AG09309 (cell line): Measurements from ENCODE around the gene MRPS30.
"Not testable (repeated sequence)": the region's sequence is repeated elsewhere in the genome, so short reads cannot be mapped to it uniquely, and the experiment has no call there.

ENCODE experiments used
- DNase-seq: peaks from one replicate; pipeline ENCODE4 v3.0.0-alpha.2; 2010; ENCODE audit warnings: low read depth
- H3K4me3 ChIP-seq: 2 replicates; pipeline ENCODE4 v1.5.1; 2011; ENCODE audit warnings: mild to moderate bottlenecking, low read depth, low read length, moderate library complexity; ENCODE audit not compliant: control insufficient read depth
- TF ChIP-seq, protein P1 (sequence below): IDR thresholded peaks from 2 replicates; pipeline ENCODE4 v1.5.1; 2011; ENCODE audit warnings: mild to moderate bottlenecking, low read depth, low read length, inconsistent platforms; ENCODE audit not compliant: insufficient read depth, control insufficient read depth; ENCODE audit errors: missing control alignments

Gene MRPS30

DNA sequence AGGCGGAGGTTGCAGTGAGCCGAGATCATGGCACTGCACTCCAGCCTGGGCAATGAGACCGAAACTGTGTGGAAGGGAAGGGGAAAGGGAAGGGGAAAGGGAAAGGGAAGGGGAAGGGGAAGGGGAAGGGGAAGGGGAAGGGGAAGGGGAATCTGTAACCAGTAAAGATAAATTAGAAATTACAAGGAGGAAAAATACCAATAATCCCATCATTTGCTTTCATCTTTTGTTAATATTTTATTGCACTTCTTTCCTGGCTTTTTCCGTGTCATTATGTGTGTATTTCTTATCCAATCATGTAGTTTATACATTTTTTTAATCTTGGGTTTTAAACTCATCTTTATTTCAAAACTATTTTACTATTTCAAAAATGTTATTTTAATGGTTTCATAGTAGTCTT, 29.6 kb upstream of the MRPS30 start:
- H3K4me3 ChIP-seq: no peak overlapping the region
- no peak for DNase-seq
- TF ChIP-seq, protein P1, sequence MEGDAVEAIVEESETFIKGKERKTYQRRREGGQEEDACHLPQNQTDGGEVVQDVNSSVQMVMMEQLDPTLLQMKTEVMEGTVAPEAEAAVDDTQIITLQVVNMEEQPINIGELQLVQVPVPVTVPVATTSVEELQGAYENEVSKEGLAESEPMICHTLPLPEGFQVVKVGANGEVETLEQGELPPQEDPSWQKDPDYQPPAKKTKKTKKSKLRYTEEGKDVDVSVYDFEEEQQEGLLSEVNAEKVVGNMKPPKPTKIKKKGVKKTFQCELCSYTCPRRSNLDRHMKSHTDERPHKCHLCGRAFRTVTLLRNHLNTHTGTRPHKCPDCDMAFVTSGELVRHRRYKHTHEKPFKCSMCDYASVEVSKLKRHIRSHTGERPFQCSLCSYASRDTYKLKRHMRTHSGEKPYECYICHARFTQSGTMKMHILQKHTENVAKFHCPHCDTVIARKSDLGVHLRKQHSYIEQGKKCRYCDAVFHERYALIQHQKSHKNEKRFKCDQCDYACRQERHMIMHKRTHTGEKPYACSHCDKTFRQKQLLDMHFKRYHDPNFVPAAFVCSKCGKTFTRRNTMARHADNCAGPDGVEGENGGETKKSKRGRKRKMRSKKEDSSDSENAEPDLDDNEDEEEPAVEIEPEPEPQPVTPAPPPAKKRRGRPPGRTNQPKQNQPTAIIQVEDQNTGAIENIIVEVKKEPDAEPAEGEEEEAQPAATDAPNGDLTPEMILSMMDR: no peak

- DNase-seq: no peak
- TF ChIP-seq, protein P1: no peak
- no peak overlapping the region for H3K4me3 ChIP-seq
These were observed 25.0 kb upstream of the MRPS30 start for GRCh38 chr5:44783634-44784315.

- TF ChIP-seq, protein P1: no peak
- H3K4me3 ChIP-seq: no peak overlapping the region
- DNase-seq: no peak
These were observed 21.0 kb upstream of the MRPS30 start for GRCh38 chr5:44787731-44788130.

GRCh38 chr5:44789372-44789995, 19.3 kb upstream of the MRPS30 start:
- DNase-seq: peak; percentile 14
- not testable (repeated sequence) for H3K4me3 ChIP-seq

DNA sequence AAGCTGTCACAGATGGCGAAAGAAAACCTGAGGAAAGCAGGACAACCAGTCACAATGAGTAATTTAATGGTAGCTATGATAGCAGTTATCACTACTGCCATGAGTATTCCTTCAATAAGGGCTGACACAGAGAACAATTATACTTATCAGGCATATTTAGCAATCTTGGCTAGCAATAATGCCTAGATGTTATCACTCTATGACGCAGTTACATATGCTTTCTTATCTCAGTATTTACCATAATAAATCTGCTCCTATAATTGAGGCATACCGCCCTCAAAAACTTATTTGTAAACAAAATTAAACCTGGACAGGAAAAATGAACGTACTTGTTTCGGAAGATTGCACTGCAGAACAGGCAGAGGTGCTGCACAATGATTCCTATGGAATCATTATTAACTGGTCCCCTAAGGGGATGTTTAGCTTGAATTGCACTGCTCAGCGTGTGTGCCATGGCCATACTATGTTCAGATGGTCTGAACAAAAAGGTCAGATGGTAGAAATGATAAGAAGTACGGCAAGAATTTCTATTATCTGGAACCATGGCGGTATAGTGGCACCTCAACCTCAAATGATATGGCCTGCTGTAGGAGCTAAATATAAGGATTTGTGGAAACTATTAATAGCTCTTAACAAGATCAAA, 16.6 kb upstream of the MRPS30 start:
- H3K4me3 ChIP-seq: not testable (repeated sequence)

GRCh38 chr5:44794371-44794770, 14.4 kb upstream of the MRPS30 start:
- no peak overlapping the region for H3K4me3 ChIP-seq
- TF ChIP-seq, protein P1: no peak
- no peak for DNase-seq

More for the DNA sequence above, 16.6 kb upstream of the MRPS30 start:
- not testable (repeated sequence) for DNase-seq

GRCh38 chr5:44795496-44795895, 13.3 kb upstream of the MRPS30 start:
- TF ChIP-seq, protein P1: no peak
- DNase-seq: no peak
- H3K4me3 ChIP-seq: no peak overlapping the region
